SJSA1 (cell line): ENCODE data around the gene C11orf71. TPM values are rescaled to one million over a fixed set of nuclear protein-coding genes. Genes with fewer than 3 reads are reported as not detected.

Experiments
- DNase-seq, 2 experiments: peaks; one replicate each; pipeline ENCODE4 v3.0.0-alpha.2; 2015 to 2020; ENCODE audit warnings: low spot score in 2 of 2, low read depth in 1 of 2
- H3K27ac ChIP-seq: fragments of 250-450 bp; sonication (Bioruptor Pico); 2 replicates; pipeline ENCODE4 v1.5.1; 2020; ENCODE audit warnings: mild to moderate bottlenecking, moderate library complexity
- H3K27me3 ChIP-seq: fragments of 250-450 bp; sonication (Bioruptor Pico); replicated peaks from 2 replicates; pipeline ENCODE4 v1.5.1; 2020; ENCODE audit warnings: mild to moderate bottlenecking, moderate library complexity
- H3K36me3 ChIP-seq: fragments of 250-450 bp; sonication (Bioruptor Pico); 2 replicates; pipeline ENCODE4 v1.5.1; 2020; ENCODE audit warnings: mild to moderate bottlenecking
- H3K4me1 ChIP-seq: fragments of 250-450 bp; sonication (Bioruptor Pico); replicated peaks from 2 replicates; pipeline ENCODE4 v1.6.1; 2021; ENCODE audit warnings: mild to moderate bottlenecking
- H3K4me3 ChIP-seq: fragments of 250-450 bp; sonication (Bioruptor Pico); 2 replicates; pipeline ENCODE4 v1.5.1; 2020; ENCODE audit warnings: mild to moderate bottlenecking
- H3K9me3 ChIP-seq: fragments of 250-450 bp; sonication (Bioruptor Pico); replicated peaks from 2 replicates; pipeline ENCODE4 v1.5.1; 2020; ENCODE audit warnings: mild to moderate bottlenecking
- total RNA-seq: library from RNA; depleted of rRNA; stranded (reverse); fragments of >200 nt; shearing (Covaris generic); gene quantifications from 2 replicates; pipeline ENCODE4 v1.2.3, GENCODE V29; 2014; rRNA removed

Gene C11orf71
- total RNA-seq, 1 experiment from 2014 or later, result 1.5 TPM

DNA sequence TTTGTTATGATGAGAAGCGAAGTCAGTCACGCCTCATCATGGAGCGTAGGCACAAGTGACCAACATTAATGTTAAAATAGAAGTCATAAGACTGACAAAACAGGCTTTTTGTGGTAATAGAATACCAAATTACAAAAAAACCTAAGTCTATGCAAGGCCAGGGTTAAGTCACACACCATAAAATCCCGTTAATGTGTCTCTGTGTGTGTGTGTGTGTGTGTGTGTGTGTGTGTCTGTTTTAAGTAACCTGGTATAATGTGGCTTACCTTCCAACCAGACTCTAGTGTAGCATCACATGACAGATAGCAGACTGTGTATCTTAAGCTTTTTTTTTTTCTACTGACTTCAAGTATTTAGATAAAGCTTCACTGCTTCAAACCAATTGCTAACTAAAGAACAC is 38.0 kb downstream of the C11orf71 start:
- Histone ChIP-seq H3K27me3 (no peaks in the 10 kb centered on the region), H3K36me3 (no peaks in the 10 kb centered on the region), H3K9me3 (no peaks in the 10 kb centered on the region), H3K27ac (no peak overlapping the region), H3K4me3 (no peak overlapping the region), H3K4me1 (peaks cover 25% of the 10 kb centered on the region)
- DNase-seq, result no peak

- H3K27me3 ChIP-seq, result no peaks in the 10 kb centered on the region
- no peak for DNase-seq
- H3K36me3 ChIP-seq, result no peaks in the 10 kb centered on the region
- H3K27ac ChIP-seq, result no peak overlapping the region; the same call in 1 of the 2 replicates
- peaks cover 6% of the 10 kb centered on the region; the same call in 1 of the 2 replicates for H3K4me1 ChIP-seq
- H3K4me3 ChIP-seq, result no peak overlapping the region
- H3K9me3 ChIP-seq, result no peaks in the 10 kb centered on the region
Observed at GRCh38 chr11:114359342-114359741, 41.0 kb downstream of the C11orf71 start.

GRCh38 chr11:114358716-114359115 is 41.6 kb downstream of the C11orf71 start:
- H3K27ac ChIP-seq, result no peak overlapping the region

DNA sequence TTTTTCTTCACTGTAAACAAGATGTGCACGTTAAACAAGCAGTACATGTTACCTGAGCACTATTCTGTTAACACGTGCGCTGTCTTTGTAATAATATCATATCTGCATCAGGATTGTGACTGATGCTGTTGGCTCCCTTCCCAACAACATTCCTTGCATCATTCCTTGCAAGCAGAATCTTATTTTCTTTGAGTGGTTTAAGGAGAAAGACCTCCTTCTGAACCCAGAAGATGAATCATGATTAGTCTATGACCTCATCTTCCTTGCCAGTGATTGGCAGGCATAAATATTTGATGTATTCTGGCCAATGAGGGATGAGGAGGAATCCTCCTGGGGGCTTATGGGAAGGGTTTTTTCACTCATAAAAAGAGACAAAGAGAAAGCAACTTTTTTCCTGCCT is 46.2 kb downstream of the C11orf71 start:
- Histone ChIP-seq H3K4me3 (no peak overlapping the region), H3K4me1 (peaks cover 17% of the 10 kb centered on the region), H3K27me3 (no peaks in the 10 kb centered on the region), H3K27ac (peak overlapping the region; percentile 39), H3K9me3 (no peaks in the 10 kb centered on the region), H3K36me3 (no peaks in the 10 kb centered on the region)
- peak; percentile 54 to 83 for DNase-seq

More at GRCh38 chr11:114358716-114359115, 41.6 kb downstream of the C11orf71 start:
- H3K4me1 ChIP-seq, result peaks cover 11% of the 10 kb centered on the region
- H3K27me3 ChIP-seq, result no peaks in the 10 kb centered on the region
- DNase-seq, result no peak
- no peaks in the 10 kb centered on the region for H3K9me3 ChIP-seq
- no peak overlapping the region for H3K4me3 ChIP-seq
- no peaks in the 10 kb centered on the region for H3K36me3 ChIP-seq

- no peak overlapping the region for H3K4me3 ChIP-seq
- peaks cover 23% of the 10 kb centered on the region for H3K4me1 ChIP-seq
- no peaks in the 10 kb centered on the region for H3K9me3 ChIP-seq
- H3K27ac ChIP-seq, result peak overlapping the region; percentile 39
- H3K27me3 ChIP-seq, result no peaks in the 10 kb centered on the region
- H3K36me3 ChIP-seq, result no peaks in the 10 kb centered on the region
- DNase-seq, result no peak
Observed at GRCh38 chr11:114353443-114353842, 46.9 kb downstream of the C11orf71 start.

DNA sequence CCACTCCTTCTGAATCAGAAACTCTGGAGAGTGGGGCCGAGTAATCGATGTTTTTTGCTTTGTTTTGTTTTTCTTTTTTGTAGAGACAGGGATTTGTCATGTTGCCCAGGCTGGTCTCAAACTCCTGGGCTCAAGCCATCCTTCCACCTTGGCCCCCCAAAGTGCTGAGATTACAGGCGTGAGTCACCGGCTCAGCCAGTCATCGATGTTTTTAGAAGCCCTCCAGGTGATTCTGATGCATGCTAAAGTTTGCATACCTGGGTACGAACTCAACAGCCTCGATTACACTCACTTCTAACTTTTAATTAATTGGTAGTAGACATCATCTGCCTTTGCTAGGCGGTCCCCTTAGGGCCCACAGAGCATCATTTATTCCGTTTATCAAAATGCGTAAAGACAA is 50.3 kb downstream of the C11orf71 start:
- Histone ChIP-seq H3K36me3 (no peaks in the 10 kb centered on the region), H3K27me3 (no peaks in the 10 kb centered on the region), H3K4me3 (no peak overlapping the region), H3K4me1 (peaks cover 28% of the 10 kb centered on the region), H3K9me3 (no peaks in the 10 kb centered on the region), H3K27ac (no peak overlapping the region)
- no peak for DNase-seq

Other genes with a start within 250 kb of the C11orf71 start
- gene NNMT, start 104.1 kb downstream of the C11orf71 start, total RNA-seq, result 125 and 173 TPM in 2 replicates
- 24.2 and 37.5 TPM in 2 replicates for gene RBM7, start 155 bp upstream of the C11orf71 start, total RNA-seq
- gene REXO2, start 39.0 kb upstream of the C11orf71 start, total RNA-seq, result 119 and 259 TPM in 2 replicates
- not detected in 2 replicates for gene NXPE1, start 159.4 kb upstream of the C11orf71 start, total RNA-seq
- gene NXPE4, start 195.3 kb upstream of the C11orf71 start, total RNA-seq, result not detected in 2 replicates